Measurements from ENCODE around the gene DPYSL4. TPM values are rescaled to one million over a fixed set of nuclear protein-coding genes. Genes with fewer than 3 reads are reported as not detected.
"Not testable (repeated sequence)": the region's sequence is repeated elsewhere in the genome, so short reads cannot be mapped to it uniquely, and the experiment has no call there.

The DPYSL4 gene
- polyA plus RNA-seq, 1 experiment: 5.3 TPM

DNA sequence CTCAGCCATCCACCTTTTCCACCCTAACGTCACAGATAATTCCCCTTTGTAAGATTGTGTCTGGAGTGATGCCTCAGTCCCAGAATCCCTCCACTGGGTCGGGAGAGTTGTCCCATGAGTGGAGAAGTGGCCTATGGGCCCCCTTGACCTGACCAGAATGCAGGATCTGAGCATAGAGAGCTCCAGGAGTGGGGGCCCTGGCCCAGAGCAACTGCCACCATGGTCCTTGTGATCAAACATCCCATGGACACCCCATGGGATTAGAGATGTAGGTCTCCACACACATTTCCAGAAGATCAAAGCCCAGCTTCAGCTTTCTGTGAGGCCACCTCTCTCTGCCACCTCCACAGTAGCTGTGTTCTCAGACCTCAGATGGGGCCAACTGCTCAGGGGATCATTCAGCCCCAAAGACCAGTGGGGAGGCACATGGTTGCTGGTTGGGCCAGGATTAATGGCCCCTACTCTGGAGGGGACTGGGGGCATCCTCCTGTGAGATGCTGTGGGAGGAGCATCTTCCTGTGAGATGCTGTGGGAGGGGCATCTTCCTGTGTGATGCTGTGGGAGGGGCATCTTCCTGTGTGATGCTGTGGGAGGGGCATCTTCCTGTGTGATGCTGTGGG lies 28.5 kb upstream of the DPYSL4 start:
- no peak for DNase-seq (ENCODE audit: low read depth)
- H3K27me3 ChIP-seq (ENCODE audit: control insufficient read depth, insufficient read depth, low read length): no peaks in the 10 kb centered on the region
- TF ChIP-seq, protein P1, sequence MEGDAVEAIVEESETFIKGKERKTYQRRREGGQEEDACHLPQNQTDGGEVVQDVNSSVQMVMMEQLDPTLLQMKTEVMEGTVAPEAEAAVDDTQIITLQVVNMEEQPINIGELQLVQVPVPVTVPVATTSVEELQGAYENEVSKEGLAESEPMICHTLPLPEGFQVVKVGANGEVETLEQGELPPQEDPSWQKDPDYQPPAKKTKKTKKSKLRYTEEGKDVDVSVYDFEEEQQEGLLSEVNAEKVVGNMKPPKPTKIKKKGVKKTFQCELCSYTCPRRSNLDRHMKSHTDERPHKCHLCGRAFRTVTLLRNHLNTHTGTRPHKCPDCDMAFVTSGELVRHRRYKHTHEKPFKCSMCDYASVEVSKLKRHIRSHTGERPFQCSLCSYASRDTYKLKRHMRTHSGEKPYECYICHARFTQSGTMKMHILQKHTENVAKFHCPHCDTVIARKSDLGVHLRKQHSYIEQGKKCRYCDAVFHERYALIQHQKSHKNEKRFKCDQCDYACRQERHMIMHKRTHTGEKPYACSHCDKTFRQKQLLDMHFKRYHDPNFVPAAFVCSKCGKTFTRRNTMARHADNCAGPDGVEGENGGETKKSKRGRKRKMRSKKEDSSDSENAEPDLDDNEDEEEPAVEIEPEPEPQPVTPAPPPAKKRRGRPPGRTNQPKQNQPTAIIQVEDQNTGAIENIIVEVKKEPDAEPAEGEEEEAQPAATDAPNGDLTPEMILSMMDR (IDR thresholded peaks at IDR 0.05; ENCODE audit: insufficient read depth, low read depth, low read length): no peak
- ChIA-PET CTCF (no interaction called here), POLR2A (no interaction called here)
- H3K4me3 ChIP-seq (ENCODE audit: low read depth, low read length): no peak overlapping the region
- no peaks in the 10 kb centered on the region for H3K36me3 ChIP-seq (ENCODE audit: control insufficient read depth, insufficient read depth, low read length)

DNA sequence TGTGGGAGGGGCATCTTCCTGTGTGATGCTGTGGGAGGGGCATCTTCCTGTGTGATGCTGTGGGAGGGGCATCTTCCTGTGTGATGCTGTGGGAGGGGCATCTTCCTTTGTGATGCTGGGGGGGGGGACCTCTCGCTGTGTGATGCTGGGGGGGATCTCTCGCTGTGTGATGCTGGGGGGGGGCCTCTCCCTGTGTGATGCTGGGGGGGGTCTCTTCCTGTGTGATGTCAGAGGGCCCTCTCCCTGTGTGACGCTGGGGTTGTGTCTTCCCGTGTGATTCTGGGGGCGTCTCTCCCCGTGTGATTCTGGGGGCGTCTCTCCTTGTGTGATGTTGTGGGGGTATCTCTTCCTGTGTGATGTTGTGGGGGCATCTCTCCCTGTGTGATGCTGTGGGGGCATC lies 27.9 kb upstream of the DPYSL4 start:
- Histone ChIP-seq H3K36me3 (ENCODE audit: control insufficient read depth, insufficient read depth, low read length) (no peaks in the 10 kb centered on the region), H3K4me3 (ENCODE audit: low read depth, low read length) (no peak overlapping the region), H3K27me3 (ENCODE audit: control insufficient read depth, insufficient read depth, low read length) (no peaks in the 10 kb centered on the region)
- CTCF ChIA-PET: no interaction called here
- TF ChIP-seq, protein P1 (IDR thresholded peaks at IDR 0.05; ENCODE audit: insufficient read depth, low read depth, low read length): no peak
- DNase-seq (ENCODE audit: low read depth): no peak
- POLR2A ChIA-PET: no interaction called here

DNA sequence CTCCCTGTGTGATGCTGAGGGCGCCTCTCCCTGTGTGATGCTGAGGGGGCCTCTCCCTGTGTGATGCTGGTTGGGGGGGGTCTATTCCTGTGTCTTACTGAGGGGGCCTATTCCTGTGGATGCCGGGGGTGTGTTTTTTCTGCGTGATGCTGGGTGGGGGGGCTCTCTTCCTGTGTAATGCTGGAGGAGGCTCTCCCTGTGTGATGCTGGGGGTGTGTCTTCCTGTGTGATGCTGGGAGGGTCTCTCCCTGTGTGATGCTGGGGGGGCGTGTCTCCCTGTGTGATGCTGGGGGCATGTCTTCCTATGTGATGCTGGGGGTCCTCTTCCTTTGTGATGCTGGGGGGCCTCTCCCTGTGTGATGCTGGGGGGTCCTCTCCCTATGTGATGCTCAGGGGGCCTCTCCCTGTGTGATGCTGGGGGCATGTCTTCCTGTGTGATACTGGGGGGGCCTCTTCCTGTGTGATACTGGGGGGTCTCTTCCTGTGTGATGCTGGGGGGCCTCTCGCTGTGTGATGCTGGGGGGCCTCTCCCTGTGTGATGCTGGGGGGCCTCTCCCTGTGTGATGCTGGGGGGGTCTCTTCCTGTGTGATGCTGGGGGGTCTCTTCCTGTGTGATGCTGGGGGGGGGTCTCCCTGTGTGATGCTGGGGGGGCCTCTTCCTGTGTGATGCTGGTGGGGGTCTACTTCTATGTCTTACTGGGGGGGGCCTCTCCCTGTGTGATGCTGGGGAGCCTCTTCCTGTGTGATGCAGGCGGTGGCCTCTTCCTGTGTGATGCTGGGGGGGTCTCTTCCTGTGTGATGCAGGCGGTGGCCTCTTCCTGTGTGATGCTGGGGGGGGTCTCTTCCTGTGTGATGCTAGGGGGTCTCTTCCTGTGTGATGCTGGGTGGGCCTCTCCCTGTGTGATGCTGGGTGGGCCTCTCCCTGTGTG lies 27.2 kb upstream of the DPYSL4 start:
- CTCF ChIA-PET; DNase-seq (ENCODE audit: low read depth); H3K4me3 ChIP-seq (ENCODE audit: low read depth, low read length): not testable (repeated sequence)

DNA sequence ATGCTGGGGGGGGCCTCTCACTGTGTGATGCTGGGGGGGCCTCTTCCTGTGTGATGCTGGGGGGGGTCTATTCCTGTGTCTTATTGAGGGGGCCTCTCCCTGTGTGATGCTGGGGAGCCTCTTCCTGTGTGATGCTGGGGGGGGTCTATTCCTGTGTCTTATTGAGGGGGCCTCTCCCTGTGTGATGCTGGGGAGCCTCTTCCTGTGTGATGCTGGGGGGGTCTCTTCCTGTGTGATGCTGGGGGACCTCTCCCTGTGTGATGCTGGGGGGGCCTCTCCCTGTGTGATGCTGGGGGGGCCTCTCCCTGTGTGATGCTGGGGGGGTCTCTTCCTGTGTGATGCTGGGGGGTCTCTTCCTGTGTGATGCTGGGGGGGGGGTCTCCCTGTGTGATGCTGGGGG lies 26.5 kb upstream of the DPYSL4 start:
- CTCF ChIA-PET; DNase-seq (ENCODE audit: low read depth); H3K4me3 ChIP-seq (ENCODE audit: low read depth, low read length); H3K27me3 ChIP-seq (ENCODE audit: control insufficient read depth, insufficient read depth, low read length); POLR2A ChIA-PET; H3K36me3 ChIP-seq (ENCODE audit: control insufficient read depth, insufficient read depth, low read length): not testable (repeated sequence)

More for the DNA sequence above, 27.2 kb upstream of the DPYSL4 start:
- POLR2A ChIA-PET; H3K36me3 ChIP-seq (ENCODE audit: control insufficient read depth, insufficient read depth, low read length); H3K27me3 ChIP-seq (ENCODE audit: control insufficient read depth, insufficient read depth, low read length): not testable (repeated sequence)

DNA sequence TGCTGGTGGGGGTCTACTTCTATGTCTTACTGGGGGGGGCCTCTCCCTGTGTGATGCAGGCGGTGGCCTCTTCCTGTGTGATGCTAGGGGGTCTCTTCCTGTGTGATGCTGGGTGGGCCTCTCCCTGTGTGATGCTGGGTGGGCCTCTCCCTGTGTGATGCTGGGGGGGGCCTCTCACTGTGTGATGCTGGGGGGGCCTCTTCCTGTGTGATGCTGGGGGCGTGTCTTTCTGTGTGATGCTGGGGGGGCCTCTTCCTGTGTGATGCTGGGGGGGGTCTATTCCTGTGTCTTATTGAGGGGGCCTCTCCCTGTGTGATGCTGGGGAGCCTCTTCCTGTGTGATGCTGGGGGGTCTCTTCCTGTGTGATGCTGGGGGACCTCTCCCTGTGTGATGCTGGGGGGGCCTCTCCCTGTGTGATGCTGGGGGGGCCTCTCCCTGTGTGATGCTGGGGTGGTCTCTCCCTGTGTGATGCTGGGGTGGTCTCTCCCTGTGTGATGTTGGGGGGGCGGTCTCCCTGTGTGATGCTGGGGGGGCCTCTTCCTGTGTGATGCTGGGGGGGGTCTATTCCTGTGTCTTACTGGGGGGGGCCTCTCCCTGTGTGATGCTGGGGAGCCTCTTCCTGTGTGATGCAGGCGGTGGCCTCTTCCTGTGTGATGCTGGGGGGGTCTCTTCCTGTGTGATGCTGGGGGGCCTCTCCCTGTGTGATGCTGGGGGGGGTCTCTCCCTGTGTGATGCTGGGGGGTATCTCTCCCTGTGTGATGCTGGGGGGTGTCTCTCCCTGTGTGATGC lies 25.7 kb upstream of the DPYSL4 start:
- H3K27me3 ChIP-seq (ENCODE audit: control insufficient read depth, insufficient read depth, low read length); CTCF ChIA-PET; DNase-seq (ENCODE audit: low read depth); H3K4me3 ChIP-seq (ENCODE audit: low read depth, low read length); H3K36me3 ChIP-seq (ENCODE audit: control insufficient read depth, insufficient read depth, low read length); POLR2A ChIA-PET: not testable (repeated sequence)

DNA sequence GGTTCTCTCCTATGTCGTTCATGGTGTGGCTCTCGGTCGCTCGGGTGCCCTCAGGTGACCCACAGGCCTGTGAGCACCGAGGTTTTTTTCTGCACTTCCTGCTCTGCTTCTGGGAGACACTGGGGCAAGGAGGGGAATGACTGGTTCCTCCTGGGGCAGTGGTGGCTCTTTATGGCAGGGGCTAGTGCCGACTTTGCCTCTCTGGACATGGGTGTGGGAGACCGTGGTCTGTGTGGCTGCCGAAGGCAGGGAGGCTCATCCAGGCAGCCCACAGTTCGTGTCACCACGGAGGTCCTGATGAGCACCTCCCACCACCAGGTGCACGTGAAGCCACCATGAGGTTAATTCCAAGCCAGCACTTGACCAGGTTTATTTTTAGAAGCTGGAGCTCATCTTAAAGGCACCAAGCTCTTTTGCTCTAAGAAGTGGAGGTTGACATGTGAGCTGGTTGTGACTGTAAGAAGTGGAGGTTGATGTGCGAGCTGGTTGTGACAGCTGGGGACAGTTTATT lies 24.7 kb upstream of the DPYSL4 start:
- DNase-seq (ENCODE audit: low read depth): no peak
- TF ChIP-seq, protein P1 (IDR thresholded peaks at IDR 0.05; ENCODE audit: insufficient read depth, low read depth, low read length): no peak
- Histone ChIP-seq H3K4me3 (ENCODE audit: low read depth, low read length) (no peak overlapping the region), H3K27me3 (ENCODE audit: control insufficient read depth, insufficient read depth, low read length) (no peaks in the 10 kb centered on the region), H3K36me3 (ENCODE audit: control insufficient read depth, insufficient read depth, low read length) (no peaks in the 10 kb centered on the region)
- ChIA-PET POLR2A (no interaction called here), CTCF (no interaction called here)
